AG08395 (cell line): Measurements from ENCODE around the gene CTF1.
"Not testable (repeated sequence)": the region's sequence is repeated elsewhere in the genome, so short reads cannot be mapped to it uniquely, and the experiment has no call there.

Experiments used
- DNase-seq: peaks from one replicate; pipeline ENCODE4 v3.0.0; 2012; ENCODE audit warnings: mixed read lengths, low spot score

CTF1 gene

GRCh38 chr16:30930160-30930571 is 33.8 kb downstream of the CTF1 start:
- no peak for DNase-seq

GRCh38 chr16:30931068-30931650 is 34.7 kb downstream of the CTF1 start:
- no peak for DNase-seq

- DNase-seq, result peak; percentile 52
Observed at GRCh38 chr16:30934827-30935557, 38.6 kb downstream of the CTF1 start.

- no peak for DNase-seq
Observed at GRCh38 chr16:30937692-30938091, 41.3 kb downstream of the CTF1 start.

GRCh38 chr16:30939571-30939970 is 43.2 kb downstream of the CTF1 start:
- DNase-seq, result not testable (repeated sequence)

GRCh38 chr16:30941600-30942425 is 45.4 kb downstream of the CTF1 start:
- DNase-seq, result peak; percentile 87

- DNase-seq, result no peak
Observed at GRCh38 chr16:30942426-30942806, 46.0 kb downstream of the CTF1 start.

GRCh38 chr16:30944352-30944751 is 47.9 kb downstream of the CTF1 start:
- no peak for DNase-seq

- DNase-seq, result no peak
Observed at GRCh38 chr16:30946671-30947540, 50.5 kb downstream of the CTF1 start.

- no peak for DNase-seq
Observed at GRCh38 chr16:30947541-30947858, 51.1 kb downstream of the CTF1 start.

GRCh38 chr16:30947859-30948666 is 51.6 kb downstream of the CTF1 start:
- DNase-seq, result peak; percentile 98

- peak; percentile 65 for DNase-seq
Observed at GRCh38 chr16:30948667-30949649, 52.5 kb downstream of the CTF1 start, which contains the start of gene ORAI3. ORAI3 (plus strand) TSS chr16:30949068; CDS start chr16:30949290, 222 bp downstream.

GRCh38 chr16:30949650-30950515 is 53.5 kb downstream of the CTF1 start:
- DNase-seq, result peak; percentile 72

- no peak for DNase-seq
Observed at GRCh38 chr16:30950516-30951065, 54.2 kb downstream of the CTF1 start.

GRCh38 chr16:30951193-30951592 is 54.8 kb downstream of the CTF1 start:
- DNase-seq, result no peak

GRCh38 chr16:30951750-30952149 is 55.3 kb downstream of the CTF1 start:
- DNase-seq, result no peak

- no peak for DNase-seq
Observed at GRCh38 chr16:30953111-30953510, 56.7 kb downstream of the CTF1 start.
